ENCODE measurements around the gene GPX3.

DNA sequence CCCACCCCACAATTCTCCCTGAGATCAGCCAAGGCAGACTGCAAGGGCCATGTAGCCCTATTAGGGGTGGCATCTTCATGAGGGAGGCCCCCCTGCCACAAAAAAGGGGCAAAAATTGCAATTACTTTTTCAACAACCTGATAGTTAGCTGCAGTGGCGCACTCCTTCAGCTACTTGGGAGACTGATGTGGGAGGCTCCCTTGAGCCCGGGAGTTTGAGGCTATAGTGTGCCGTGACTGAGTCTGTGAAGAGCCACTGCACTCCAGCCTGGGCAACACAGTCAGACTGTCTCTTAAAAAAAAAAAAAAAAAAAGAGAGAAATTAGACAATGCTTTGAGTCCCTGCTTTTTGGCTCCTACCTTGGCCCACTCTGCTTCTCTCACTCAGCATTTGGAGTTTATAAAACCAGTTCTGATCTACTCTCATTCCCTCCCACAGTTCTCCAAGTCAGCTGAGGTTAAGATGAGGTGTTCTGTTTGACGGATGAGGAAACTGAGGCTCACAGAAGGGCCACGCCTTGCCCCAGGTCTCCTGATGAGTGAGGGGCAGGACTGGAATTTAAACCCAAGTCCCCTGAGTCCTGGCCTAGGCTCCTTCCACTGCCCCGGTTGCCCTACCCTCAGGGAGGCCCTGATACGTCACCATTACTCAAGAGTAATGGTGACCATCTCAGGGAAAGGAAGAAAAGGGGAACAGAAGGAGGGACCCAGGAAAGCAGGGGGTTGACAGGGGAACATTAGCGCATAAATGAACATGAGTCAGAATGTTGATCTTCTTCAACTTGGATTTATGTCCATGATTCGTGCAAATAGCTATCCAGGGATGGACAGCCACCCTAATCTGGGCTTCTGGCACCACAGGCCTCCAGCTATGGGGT lies 9.0 kb downstream of the GPX3 start:
- TF ChIP-seq, protein P1, sequence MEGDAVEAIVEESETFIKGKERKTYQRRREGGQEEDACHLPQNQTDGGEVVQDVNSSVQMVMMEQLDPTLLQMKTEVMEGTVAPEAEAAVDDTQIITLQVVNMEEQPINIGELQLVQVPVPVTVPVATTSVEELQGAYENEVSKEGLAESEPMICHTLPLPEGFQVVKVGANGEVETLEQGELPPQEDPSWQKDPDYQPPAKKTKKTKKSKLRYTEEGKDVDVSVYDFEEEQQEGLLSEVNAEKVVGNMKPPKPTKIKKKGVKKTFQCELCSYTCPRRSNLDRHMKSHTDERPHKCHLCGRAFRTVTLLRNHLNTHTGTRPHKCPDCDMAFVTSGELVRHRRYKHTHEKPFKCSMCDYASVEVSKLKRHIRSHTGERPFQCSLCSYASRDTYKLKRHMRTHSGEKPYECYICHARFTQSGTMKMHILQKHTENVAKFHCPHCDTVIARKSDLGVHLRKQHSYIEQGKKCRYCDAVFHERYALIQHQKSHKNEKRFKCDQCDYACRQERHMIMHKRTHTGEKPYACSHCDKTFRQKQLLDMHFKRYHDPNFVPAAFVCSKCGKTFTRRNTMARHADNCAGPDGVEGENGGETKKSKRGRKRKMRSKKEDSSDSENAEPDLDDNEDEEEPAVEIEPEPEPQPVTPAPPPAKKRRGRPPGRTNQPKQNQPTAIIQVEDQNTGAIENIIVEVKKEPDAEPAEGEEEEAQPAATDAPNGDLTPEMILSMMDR (conservative IDR thresholded peaks at IDR 0.05; ENCODE audit: low read depth in 2 of 2), result no peak
- TF ChIP-seq POLR2AphosphoS5 (IDR thresholded peaks at IDR 0.05; ENCODE audit: low read depth) (no peak), ZNF331 (CRISPR knock-in tag; IDR thresholded peaks at IDR 0.05; ENCODE audit: low read depth) (no peak), CREB1 (CRISPR knock-in tag; IDR thresholded peaks at IDR 0.05; ENCODE audit: low read depth) (no peak), ZNF114 (CRISPR knock-in tag; IDR thresholded peaks at IDR 0.05) (no peak), EZH2phosphoT487 (IDR thresholded peaks at IDR 0.05; ENCODE audit: unreplicated experiment) (no peak)
